Measurements from ENCODE around the gene FXYD7. TPM values are rescaled to one million over a fixed set of nuclear protein-coding genes. Genes with fewer than 3 reads are reported as not detected.
A peak's percentile ranks its signal among the peaks of the same experiment; 100 is the strongest.

Gene FXYD7
- total and polyA plus RNA-seq, 3 experiments from 2014 or later = 0.60 to 12.9 (median 1.0) TPM

DNA sequence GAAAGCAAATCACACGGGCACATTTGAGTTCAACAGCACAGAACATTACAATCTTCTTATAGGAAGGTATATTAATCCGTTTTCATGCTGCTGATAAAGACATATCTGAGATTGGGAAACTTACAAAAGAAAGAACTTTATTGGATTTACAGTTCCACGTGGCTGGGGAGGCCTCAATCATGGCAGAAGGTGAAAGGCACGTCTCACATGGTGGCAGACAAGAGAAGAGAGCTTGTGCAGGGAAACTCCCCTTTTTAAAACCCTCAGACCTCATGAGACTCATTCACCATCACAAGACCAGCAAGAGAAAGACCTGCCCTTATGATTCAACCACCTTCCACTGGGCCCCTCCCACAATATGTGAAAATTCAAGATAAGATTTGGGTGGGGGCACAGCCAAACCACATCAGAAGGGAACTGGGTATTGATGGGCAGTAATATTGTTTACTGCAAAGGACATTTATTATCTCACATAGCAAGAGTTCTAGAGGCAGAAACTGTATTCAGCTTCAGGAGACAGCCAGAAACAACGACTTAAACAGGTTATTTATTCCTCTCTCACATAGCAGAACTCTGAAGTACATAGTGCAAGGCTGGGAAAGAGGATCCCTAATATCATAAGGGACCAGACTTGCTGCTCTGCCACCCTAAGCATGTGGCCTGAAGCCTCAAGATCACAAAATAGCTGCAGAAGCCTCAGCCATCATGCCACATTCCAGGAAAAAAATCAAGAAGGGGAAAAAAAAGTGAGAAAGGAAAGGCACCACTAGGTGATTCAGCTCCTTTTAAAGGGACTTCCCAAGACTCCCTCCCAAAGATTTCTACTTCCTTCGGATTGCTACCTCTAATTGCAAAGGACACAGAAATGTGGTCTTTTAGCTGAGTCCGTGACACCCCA is 34.6 kb downstream of the FXYD7 start:
- peaks cover 16 to 31% (median 23%) of the 10 kb centered on the region in 3 donors for H3K4me1 Mint-ChIP-seq
- H3K4me3 ChIP-seq (ENCODE audit: low read length) = no peak overlapping the region
- H3K4me1 ChIP-seq (ENCODE audit: insufficient read depth, low read length) = peaks cover 21% of the 10 kb centered on the region
- H3K27ac Mint-ChIP-seq = peak overlapping the region in 2 of 8 donors; percentile 38 to 72
- no peak for DNase-seq
- H3K27me3 ChIP-seq (ENCODE audit: insufficient read depth, low read length, poor library complexity, severe bottlenecking) = no peaks in the 10 kb centered on the region
- no peaks in the 10 kb centered on the region for H3K9me3 ChIP-seq (ENCODE audit: low read length)
- ChIA-PET POLR2A (no interaction called here), CTCF (no interaction called here)
- H3K36me3 Mint-ChIP-seq = peaks cover 0 to 5% (median 2%) of the 10 kb centered on the region in 3 donors
- no peak overlapping the region for H3K27ac ChIP-seq (ENCODE audit: low read depth, low read length)
- no peak overlapping the region for H3K4me3 Mint-ChIP-seq
- H3K27me3 Mint-ChIP-seq = peaks cover 3 to 4% of the 10 kb centered on the region in 2 donors
- H3K36me3 ChIP-seq (ENCODE audit: insufficient read depth, low read length) = no peaks in the 10 kb centered on the region
- H3K9me3 Mint-ChIP-seq = peaks cover 0 to 2% (median 0%) of the 10 kb centered on the region in 5 donors

DNA sequence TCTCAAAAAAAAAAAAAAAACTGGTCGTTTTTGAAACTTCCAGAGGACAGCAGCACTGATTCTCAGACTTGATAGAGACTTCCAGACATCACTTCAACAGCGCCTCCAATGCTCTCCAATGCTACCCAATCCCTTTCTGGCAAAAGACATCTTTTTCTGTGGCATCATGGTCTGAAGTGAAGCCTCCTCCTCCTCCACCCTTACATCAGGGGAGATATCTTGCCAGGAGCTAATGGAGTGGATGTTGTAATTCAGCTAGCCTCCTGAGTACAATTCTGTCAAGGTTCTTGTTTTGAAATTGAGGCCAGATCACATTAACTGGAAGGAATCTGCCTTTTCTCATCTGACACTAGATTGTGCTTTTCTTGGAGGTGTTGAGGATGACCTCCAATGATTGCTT is 35.6 kb downstream of the FXYD7 start:
- Histone ChIP-seq H3K4me1 (ENCODE audit: insufficient read depth, low read length) (peaks cover 16% of the 10 kb centered on the region), H3K36me3 (ENCODE audit: insufficient read depth, low read length) (no peaks in the 10 kb centered on the region), H3K4me3 (ENCODE audit: low read length) (no peak overlapping the region), H3K9me3 (ENCODE audit: low read length) (no peaks in the 10 kb centered on the region), H3K27me3 (ENCODE audit: insufficient read depth, low read length, poor library complexity, severe bottlenecking) (no peaks in the 10 kb centered on the region), H3K27ac (ENCODE audit: low read depth, low read length) (no peak overlapping the region)
- Mint-ChIP-seq H3K36me3 (peaks cover 0 to 10% (median 0%) of the 10 kb centered on the region in 3 donors), H3K27ac (peak overlapping the region in 1 of 8 donors; percentile 14), H3K9me3 (peaks cover 0 to 2% (median 0%) of the 10 kb centered on the region in 5 donors), H3K4me3 (no peak overlapping the region), H3K27me3 (peaks cover 3 to 7% of the 10 kb centered on the region in 2 donors), H3K4me1 (peaks cover 16 to 23% (median 20%) of the 10 kb centered on the region in 3 donors)
- CTCF ChIA-PET = no interaction called here
- POLR2A ChIA-PET = no interaction called here
- DNase-seq = no peak

DNA sequence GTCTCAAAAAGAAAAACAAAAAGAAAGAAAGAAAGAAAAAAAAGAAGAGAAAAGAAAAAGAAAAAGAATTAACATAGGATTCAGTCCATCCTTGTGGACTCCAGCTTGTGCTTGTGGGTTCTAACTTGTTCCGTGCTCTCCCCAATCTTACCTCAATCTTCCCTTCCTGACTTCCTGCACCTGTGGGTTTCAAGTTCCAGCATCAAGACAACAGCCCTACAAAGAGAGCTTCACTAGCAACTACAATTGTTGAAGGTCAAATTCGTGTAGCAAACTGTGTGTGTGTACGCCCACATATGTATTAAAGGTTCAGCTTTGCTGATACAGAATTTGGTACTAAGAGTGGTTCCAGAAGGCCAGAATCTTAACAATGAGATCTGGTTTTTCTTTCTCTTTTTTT is 36.8 kb downstream of the FXYD7 start:
- peaks cover 15 to 22% (median 16%) of the 10 kb centered on the region in 3 donors for H3K4me1 Mint-ChIP-seq
- CTCF ChIA-PET = interaction anchor here (0.9 to 2.7 kb wide), 2 partner anchors 10 to 15 kb away, joined by 3 to 7 read pairs; no protein-coding TSS in a partner anchor
- H3K9me3 ChIP-seq (ENCODE audit: low read length) = no peaks in the 10 kb centered on the region
- no peak overlapping the region for H3K4me3 ChIP-seq (ENCODE audit: low read length)
- peaks cover 16% of the 10 kb centered on the region for H3K4me1 ChIP-seq (ENCODE audit: insufficient read depth, low read length)
- H3K27me3 ChIP-seq (ENCODE audit: insufficient read depth, low read length, poor library complexity, severe bottlenecking) = no peaks in the 10 kb centered on the region
- peak overlapping the region in 2 of 7 donors; percentile 15 to 49 for H3K4me3 Mint-ChIP-seq
- H3K9me3 Mint-ChIP-seq = peaks cover 0 to 8% (median 6%) of the 10 kb centered on the region in 5 donors
- H3K27ac Mint-ChIP-seq = peak overlapping the region in 2 of 8 donors; percentile 41 to 78
- H3K36me3 Mint-ChIP-seq = peaks cover 0 to 15% (median 0%) of the 10 kb centered on the region in 3 donors
- POLR2A ChIA-PET = interaction anchor here (0.6 to 0.7 kb wide), 2 partner anchors 12 to 97 kb away, joined by 3 to 5 read pairs; no protein-coding TSS in a partner anchor
- no peak for DNase-seq
- no peaks in the 10 kb centered on the region for H3K36me3 ChIP-seq (ENCODE audit: insufficient read depth, low read length)
- peaks cover 3 to 7% of the 10 kb centered on the region in 2 donors for H3K27me3 Mint-ChIP-seq
- H3K27ac ChIP-seq (ENCODE audit: low read depth, low read length) = no peak overlapping the region

GRCh38 chr19:35181387-35181786 is 38.3 kb downstream of the FXYD7 start:
- Mint-ChIP-seq H3K4me3 (no peak overlapping the region), H3K27me3 (peaks cover 3 to 5% of the 10 kb centered on the region in 2 donors), H3K9me3 (peaks cover 0 to 8% (median 6%) of the 10 kb centered on the region in 5 donors), H3K27ac (no peak overlapping the region), H3K36me3 (peaks cover 0 to 15% (median 0%) of the 10 kb centered on the region in 3 donors), H3K4me1 (peaks cover 10 to 18% (median 14%) of the 10 kb centered on the region in 3 donors)
- ChIA-PET CTCF (interaction anchor here (1.0 to 2.7 kb wide), 2 partner anchors 9 to 13 kb away, joined by 4 to 7 read pairs; no protein-coding TSS in a partner anchor), POLR2A (interaction anchor here (1.0 kb wide), 1 partner anchor 9 kb away, joined by 4 read pairs; no protein-coding TSS in a partner anchor)
- H3K36me3 ChIP-seq (ENCODE audit: insufficient read depth, low read length) = no peaks in the 10 kb centered on the region
- no peak for DNase-seq
- no peaks in the 10 kb centered on the region for H3K9me3 ChIP-seq (ENCODE audit: low read length)
- peaks cover 16% of the 10 kb centered on the region for H3K4me1 ChIP-seq (ENCODE audit: insufficient read depth, low read length)
- no peak overlapping the region for H3K4me3 ChIP-seq (ENCODE audit: low read length)
- no peak overlapping the region for H3K27ac ChIP-seq (ENCODE audit: low read depth, low read length)
- no peaks in the 10 kb centered on the region for H3K27me3 ChIP-seq (ENCODE audit: insufficient read depth, low read length, poor library complexity, severe bottlenecking)

DNA sequence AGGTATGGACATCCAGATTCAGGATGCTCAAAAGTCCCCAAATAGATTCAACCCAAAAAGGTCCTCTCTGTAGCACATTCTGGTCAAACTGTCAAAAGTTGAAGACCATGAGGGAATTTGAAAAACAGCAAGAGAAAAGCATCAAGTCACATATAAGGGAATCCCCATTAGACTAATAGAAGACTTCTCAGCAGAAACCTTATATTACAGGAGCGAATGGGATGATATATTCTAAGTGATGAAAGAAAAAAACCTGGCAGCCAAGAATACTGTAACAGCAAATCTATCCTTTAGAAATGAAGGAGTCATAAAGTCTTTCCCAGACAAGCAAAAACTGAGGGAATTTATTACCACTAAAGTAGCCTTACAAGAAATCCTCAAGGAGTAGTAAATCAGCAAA is 41.2 kb downstream of the FXYD7 start:
- Histone ChIP-seq H3K27me3 (ENCODE audit: insufficient read depth, low read length, poor library complexity, severe bottlenecking) (no peaks in the 10 kb centered on the region), H3K4me3 (ENCODE audit: low read length) (no peak overlapping the region), H3K4me1 (ENCODE audit: insufficient read depth, low read length) (peaks cover 16% of the 10 kb centered on the region), H3K27ac (ENCODE audit: low read depth, low read length) (no peak overlapping the region), H3K36me3 (ENCODE audit: insufficient read depth, low read length) (no peaks in the 10 kb centered on the region), H3K9me3 (ENCODE audit: low read length) (no peaks in the 10 kb centered on the region)
- Mint-ChIP-seq H3K4me3 (no peak overlapping the region), H3K36me3 (peaks cover 0 to 15% (median 0%) of the 10 kb centered on the region in 3 donors), H3K27me3 (peaks cover 3 to 5% of the 10 kb centered on the region in 2 donors), H3K4me1 (peaks cover 3 to 9% (median 9%) of the 10 kb centered on the region in 3 donors), H3K27ac (no peak overlapping the region), H3K9me3 (peaks cover 0 to 10% (median 6%) of the 10 kb centered on the region in 5 donors)
- ChIA-PET POLR2A (no interaction called here), CTCF (no interaction called here)
- DNase-seq = no peak

DNA sequence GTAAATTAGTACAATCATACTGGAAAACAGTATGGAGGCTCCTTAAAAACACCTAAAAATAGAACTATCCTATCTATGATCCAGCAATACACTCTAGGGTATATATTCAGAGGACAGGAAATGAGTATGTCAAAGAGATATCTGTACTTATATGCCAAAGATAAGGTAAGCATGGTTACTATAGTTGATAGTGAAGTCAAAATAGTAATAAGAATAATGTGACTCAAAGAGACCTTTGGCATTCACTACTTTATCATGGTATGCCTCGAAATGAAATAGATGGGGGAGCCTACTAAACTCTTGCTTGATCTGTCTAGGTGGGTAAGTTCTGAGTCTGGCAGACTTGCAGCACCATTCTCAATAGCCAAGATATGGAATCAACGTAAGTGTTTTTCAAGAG is 41.8 kb downstream of the FXYD7 start:
- H3K9me3 ChIP-seq (ENCODE audit: low read length) = no peaks in the 10 kb centered on the region
- Mint-ChIP-seq H3K36me3 (peaks cover 0 to 13% (median 0%) of the 10 kb centered on the region in 3 donors), H3K9me3 (peaks cover 0 to 10% (median 6%) of the 10 kb centered on the region in 5 donors), H3K4me1 (peaks cover under 1 to 6% (median 4%) of the 10 kb centered on the region in 3 donors), H3K27me3 (peaks cover 1 to 5% of the 10 kb centered on the region in 2 donors), H3K4me3 (no peak overlapping the region), H3K27ac (peak overlapping the region in 1 of 8 donors; percentile 1)
- H3K36me3 ChIP-seq (ENCODE audit: insufficient read depth, low read length) = no peaks in the 10 kb centered on the region
- H3K27ac ChIP-seq (ENCODE audit: low read depth, low read length) = no peak overlapping the region
- no peak overlapping the region for H3K4me3 ChIP-seq (ENCODE audit: low read length)
- peaks cover 13% of the 10 kb centered on the region for H3K4me1 ChIP-seq (ENCODE audit: insufficient read depth, low read length)
- H3K27me3 ChIP-seq (ENCODE audit: insufficient read depth, low read length, poor library complexity, severe bottlenecking) = no peaks in the 10 kb centered on the region
- CTCF ChIA-PET = no interaction called here
- DNase-seq = no peak
- POLR2A ChIA-PET = no interaction called here

DNA sequence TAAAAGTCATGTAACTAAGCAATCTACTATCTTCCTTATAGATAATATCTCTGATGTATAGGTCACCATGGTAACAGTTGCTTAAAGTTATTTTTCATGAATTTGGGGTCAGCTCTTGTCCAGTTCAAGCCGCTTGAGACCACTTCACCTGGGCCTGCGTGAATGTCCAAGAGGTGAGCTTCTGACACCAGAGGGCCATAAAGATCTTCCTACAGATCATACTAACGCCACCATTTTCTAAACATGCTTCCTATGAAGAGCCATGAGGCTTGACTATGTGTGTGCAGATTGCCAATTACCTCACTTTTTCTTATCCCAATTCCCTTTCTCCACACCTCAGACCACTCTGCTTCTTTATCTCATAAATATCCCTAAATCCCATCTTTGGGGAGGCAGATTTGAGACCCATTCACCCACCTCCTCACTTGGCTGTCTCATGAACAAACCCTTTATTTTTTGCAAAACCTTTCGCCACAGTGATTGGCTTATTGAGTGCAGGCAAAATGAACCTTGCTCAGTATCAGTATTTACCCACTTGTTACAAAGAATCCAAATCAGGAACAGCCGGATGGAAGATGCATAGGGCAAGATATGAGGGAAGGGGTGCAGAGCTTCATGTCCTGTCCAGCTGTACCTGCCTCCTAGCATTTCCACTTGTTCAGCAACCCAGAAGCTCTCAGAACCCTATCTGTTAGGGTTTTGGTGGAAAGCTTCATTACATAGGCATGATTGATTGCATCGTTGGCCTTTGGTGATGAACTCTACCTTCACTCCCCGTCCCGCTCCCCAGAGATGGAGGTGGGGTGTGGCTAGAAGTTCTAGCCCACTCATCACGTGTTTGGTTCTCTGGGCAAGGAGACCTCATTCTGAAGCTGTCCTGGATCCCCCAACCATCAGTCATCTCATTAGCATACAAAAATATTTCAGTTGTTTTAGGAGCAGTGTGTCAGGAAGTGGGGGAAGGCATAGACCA is 51.2 kb downstream of the FXYD7 start:
- ChIA-PET CTCF (interaction anchor here (0.7 to 2.6 kb wide), 6 partner anchors 11 to 128 kb away, joined by 3 to 7 read pairs (median 3); no protein-coding TSS in a partner anchor), POLR2A (interaction anchor here (0.6 to 1.2 kb wide), 7 partner anchors 9 to 134 kb away, joined by 3 to 5 read pairs (median 4); no protein-coding TSS in a partner anchor)
- no peaks in the 10 kb centered on the region for H3K27me3 ChIP-seq (ENCODE audit: insufficient read depth, low read length, poor library complexity, severe bottlenecking)
- no peaks in the 10 kb centered on the region for H3K9me3 ChIP-seq (ENCODE audit: low read length)
- Mint-ChIP-seq H3K9me3 (peaks cover 0 to 2% (median 0%) of the 10 kb centered on the region in 5 donors), H3K4me3 (no peak overlapping the region), H3K4me1 (peaks cover 15 to 19% (median 18%) of the 10 kb centered on the region in 3 donors), H3K36me3 (peaks cover 0 to 3% (median 0%) of the 10 kb centered on the region in 3 donors), H3K27ac (peak overlapping the region in 3 of 8 donors; percentile 33 to 58 (median 47)), H3K27me3 (peaks cover 8 to 11% of the 10 kb centered on the region in 2 donors)
- H3K4me1 ChIP-seq (ENCODE audit: insufficient read depth, low read length) = no peaks in the 10 kb centered on the region
- no peak overlapping the region for H3K27ac ChIP-seq (ENCODE audit: low read depth, low read length)
- DNase-seq = no peak
- H3K4me3 ChIP-seq (ENCODE audit: low read length) = no peak overlapping the region
- no peaks in the 10 kb centered on the region for H3K36me3 ChIP-seq (ENCODE audit: insufficient read depth, low read length)
